Measurements from ENCODE around the gene MACROH2A1. TPM values are rescaled to one million over a fixed set of nuclear protein-coding genes. Genes with fewer than 3 reads are reported as not detected.

Gene MACROH2A1
- total and polyA plus RNA-seq, 2 donors from 2014 or later: 99.4 to 144 TPM

DNA sequence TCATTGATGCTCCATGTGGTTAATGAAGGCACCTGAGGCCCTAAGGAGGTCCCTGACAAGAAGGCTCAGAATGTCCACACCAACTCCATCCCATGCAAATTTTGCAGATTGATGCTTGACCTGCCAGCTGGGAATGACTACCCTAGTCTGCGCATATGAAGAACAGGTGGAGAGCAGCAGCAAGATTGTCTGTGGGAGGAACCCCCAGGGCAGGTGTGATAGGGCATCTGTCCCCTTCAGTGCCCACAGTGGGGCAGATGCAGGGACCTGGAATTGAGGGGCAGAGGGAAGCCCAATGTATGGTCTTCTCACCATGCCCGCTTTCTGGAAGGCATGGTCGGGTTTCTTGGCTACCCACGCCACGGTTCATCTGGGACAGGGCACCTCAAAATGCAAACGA is 79.6 kb downstream of the MACROH2A1 start:
- Histone ChIP-seq H3K27ac (ENCODE audit: low read depth in 2 of 2, low read length in 2 of 2) (no peak overlapping the region), H3K36me3 (ENCODE audit: control insufficient read depth in 2 of 3, insufficient read depth in 3 of 3, low read length in 3 of 3) (no peaks in the 10 kb centered on the region), H3K27me3 (ENCODE audit: control insufficient read depth, insufficient read depth, low read length) (no peaks in the 10 kb centered on the region), H3K9ac (ENCODE audit: low read length in 3 of 3) (no peak overlapping the region), H3K4me3 (ENCODE audit: low read length in 3 of 3) (no peak overlapping the region), H3K9me3 (ENCODE audit: control insufficient read depth in 2 of 3, insufficient read depth in 1 of 3, low read length in 3 of 3) (no peaks in the 10 kb centered on the region), H3K4me1 (ENCODE audit: control insufficient read depth in 2 of 3, insufficient read depth in 2 of 3, low read depth in 1 of 3, low read length in 3 of 3) (no peaks in the 10 kb centered on the region)
- intact Hi-C loops (cut with DNase I): no loop called here
- DNase-seq: no peak
- TF ChIP-seq CTCF (IDR thresholded peaks at IDR 0.05; ENCODE audit: borderline replicate concordance, extremely low read depth, insufficient read depth): no peak
- FAIRE-seq: no peak

DNA sequence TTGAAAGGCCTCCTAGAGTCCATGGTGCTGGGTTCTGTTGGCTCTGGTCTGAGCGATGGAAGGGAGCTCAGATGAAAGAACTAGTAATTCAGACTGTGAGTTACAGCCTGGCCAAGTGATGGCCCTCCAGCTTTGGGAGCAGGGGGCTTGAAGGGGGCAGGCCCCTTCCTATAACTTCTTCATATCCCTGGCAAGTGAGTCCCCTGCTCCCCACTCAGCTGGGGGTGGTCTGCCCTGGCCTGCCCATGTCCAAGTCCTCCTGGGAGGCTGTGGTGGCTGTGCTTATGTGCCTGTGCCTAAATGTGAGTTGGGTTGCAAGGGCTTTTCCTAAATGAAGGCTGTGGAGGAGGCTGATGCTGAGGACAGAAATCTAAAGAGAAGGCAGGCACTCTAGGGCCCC is 80.1 kb downstream of the MACROH2A1 start:
- FAIRE-seq (no peak), DNase-seq (no peak)
- intact Hi-C loops (cut with DNase I): no loop called here
- Histone ChIP-seq H3K4me3 (ENCODE audit: low read length in 3 of 3) (no peak overlapping the region), H3K27me3 (ENCODE audit: control insufficient read depth, insufficient read depth, low read length) (no peaks in the 10 kb centered on the region), H3K36me3 (ENCODE audit: control insufficient read depth in 2 of 3, insufficient read depth in 3 of 3, low read length in 3 of 3) (no peaks in the 10 kb centered on the region), H3K27ac (ENCODE audit: low read depth in 2 of 2, low read length in 2 of 2) (no peak overlapping the region), H3K9ac (ENCODE audit: low read length in 3 of 3) (no peak overlapping the region), H3K4me1 (ENCODE audit: control insufficient read depth in 2 of 3, insufficient read depth in 2 of 3, low read depth in 1 of 3, low read length in 3 of 3) (no peaks in the 10 kb centered on the region), H3K9me3 (ENCODE audit: control insufficient read depth in 2 of 3, insufficient read depth in 1 of 3, low read length in 3 of 3) (no peaks in the 10 kb centered on the region)
- TF ChIP-seq CTCF (IDR thresholded peaks at IDR 0.05; ENCODE audit: borderline replicate concordance, extremely low read depth, insufficient read depth): no peak

DNA sequence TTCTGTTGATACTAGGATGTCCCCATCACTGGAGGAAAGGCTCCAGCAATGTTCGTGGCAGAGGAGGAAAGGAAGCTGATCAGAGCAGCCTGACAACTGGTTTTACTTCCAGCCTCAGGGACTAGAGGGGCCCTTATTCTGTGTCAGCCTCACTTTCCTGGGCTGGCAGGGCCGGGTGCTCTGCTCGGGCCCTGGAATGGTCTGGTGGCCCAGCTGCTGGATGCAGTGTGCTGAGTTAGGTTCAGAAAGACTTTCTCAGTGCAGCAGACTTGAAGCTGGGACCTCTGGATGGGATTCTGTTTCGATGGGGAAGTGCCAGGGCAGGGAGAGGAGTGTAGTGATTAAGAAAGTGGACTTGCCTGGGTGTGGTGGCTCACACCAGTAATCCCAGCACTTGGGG is 81.0 kb downstream of the MACROH2A1 start:
- H3K9ac ChIP-seq (ENCODE audit: low read length in 3 of 3): no peak overlapping the region
- intact Hi-C loops (cut with DNase I): no loop called here
- no peaks in the 10 kb centered on the region for H3K27me3 ChIP-seq (ENCODE audit: control insufficient read depth, insufficient read depth, low read length)
- H3K36me3 ChIP-seq (ENCODE audit: control insufficient read depth in 2 of 3, insufficient read depth in 3 of 3, low read length in 3 of 3): no peaks in the 10 kb centered on the region
- TF ChIP-seq CTCF (IDR thresholded peaks at IDR 0.05; ENCODE audit: borderline replicate concordance, extremely low read depth, insufficient read depth): no peak
- DNase-seq (no peak), FAIRE-seq (no peak)
- H3K4me3 ChIP-seq (ENCODE audit: low read length in 3 of 3): no peak overlapping the region
- H3K4me1 ChIP-seq (ENCODE audit: control insufficient read depth in 2 of 3, insufficient read depth in 2 of 3, low read depth in 1 of 3, low read length in 3 of 3): no peaks in the 10 kb centered on the region
- H3K9me3 ChIP-seq (ENCODE audit: control insufficient read depth in 2 of 3, insufficient read depth in 1 of 3, low read length in 3 of 3): no peaks in the 10 kb centered on the region
- H3K27ac ChIP-seq (ENCODE audit: low read depth in 2 of 2, low read length in 2 of 2): no peak overlapping the region

- DNase-seq (no peak), FAIRE-seq (no peak)
- TF ChIP-seq CTCF (IDR thresholded peaks at IDR 0.05; ENCODE audit: borderline replicate concordance, extremely low read depth, insufficient read depth): no peak
- Histone ChIP-seq H3K9me3 (ENCODE audit: control insufficient read depth in 2 of 3, insufficient read depth in 1 of 3, low read length in 3 of 3) (no peaks in the 10 kb centered on the region), H3K36me3 (ENCODE audit: control insufficient read depth in 2 of 3, insufficient read depth in 3 of 3, low read length in 3 of 3) (no peaks in the 10 kb centered on the region), H3K9ac (ENCODE audit: low read length in 3 of 3) (no peak overlapping the region), H3K4me1 (ENCODE audit: control insufficient read depth in 2 of 3, insufficient read depth in 2 of 3, low read depth in 1 of 3, low read length in 3 of 3) (no peaks in the 10 kb centered on the region), H3K27ac (ENCODE audit: low read depth in 2 of 2, low read length in 2 of 2) (no peak overlapping the region), H3K4me3 (ENCODE audit: low read length in 3 of 3) (no peak overlapping the region), H3K27me3 (ENCODE audit: control insufficient read depth, insufficient read depth, low read length) (no peaks in the 10 kb centered on the region)
- intact Hi-C loops (cut with DNase I): no loop called here
Observed at GRCh38 chr5:135317286-135317685, 81.7 kb downstream of the MACROH2A1 start.
